A549 (cell line): ENCODE measurements around the gene TTYH3. TPM values are rescaled to one million over a fixed set of nuclear protein-coding genes. Genes with fewer than 3 reads are reported as not detected.

Experiments
- ATAC-seq, 2 experiments: fragments of 200-7000 bp in 1 of 2; fragments of >200 bp in 1 of 2; cut with Nextera tagmentation in 1 of 2; cut with Tn5 transposase in 1 of 2; 3 replicates each; pipeline versions ENCODE4 v1.8.0 to v1.9.1; 2018 to 2020; ENCODE audit warnings: mild to moderate bottlenecking in 1 of 2, moderate library complexity in 1 of 2
- CTCF ChIA-PET: fragments of 300-600 bp; sonication (Branson Sonifier 250); formaldehyde crosslinking; extraction: SDS; loops from one replicate; lab custom pipeline; 2021; ENCODE audit warnings: antibody characterized with exemption, inconsistent platforms; lab: Yijun Ruan, JAX
- POLR2A ChIA-PET: fragments of 350-600 bp; formaldehyde crosslinking; extraction: SDS; loops from one replicate; lab custom pipeline; 2021; ENCODE audit warnings: antibody characterized with exemption, inconsistent platforms; lab: Yijun Ruan, JAX
- DNase-seq, 2 experiments: peaks; one replicate each; pipeline versions ENCODE4 v3.0.0 to v3.0.0-alpha.2; 2011 to 2016; ENCODE audit warnings: low read depth in 1 of 2, low spot score in 1 of 2
- FAIRE-seq: peaks from 2 replicates; lab custom pipeline; 2011; peaks lifted over from hg19 to GRCh38; lab: Jason Lieb, UNC
- H3K27ac ChIP-seq, 2 experiments: fragments of >200 bp; sonication (Bioruptor Twin); formaldehyde crosslinking; 3 replicates each; pipeline ENCODE4 v1.5.1; 2016 to 2017
- H3K4me1 ChIP-seq: fragments of >200 bp; sonication (Bioruptor Twin); formaldehyde crosslinking; 3 replicates; pipeline ENCODE4 v1.6.1; 2016
- H3K4me2 ChIP-seq: fragments of >200 bp; sonication (Bioruptor Twin); formaldehyde crosslinking; 3 replicates; pipeline ENCODE4 v1.6.1; 2016
- H3K4me3 ChIP-seq: fragments of >200 bp; sonication (Bioruptor Twin); formaldehyde crosslinking; 3 replicates; pipeline ENCODE4 v1.5.1; 2016
- H3K9me3 ChIP-seq: fragments of >200 bp; sonication (Bioruptor Twin); formaldehyde crosslinking; 3 replicates; pipeline ENCODE4 v1.6.1; 2016
- CEBPB ChIP-seq, 2 experiments: fragments of >200 bp in 1 of 2; sonication (Bioruptor Twin) in 1 of 2; formaldehyde crosslinking in 1 of 2; IDR thresholded peaks; 2 replicates each; pipeline ENCODE4 v1.6.1; 2012 to 2016
- CHD4 ChIP-seq: fragments of 200-600 bp; sonication (generic); IDR thresholded peaks from 2 replicates; pipeline ENCODE4 v1.6.1; 2016; ENCODE audit warnings: antibody characterized with exemption, mild to moderate bottlenecking, borderline replicate concordance
- E2F6 ChIP-seq: IDR thresholded peaks from 2 replicates; pipeline ENCODE4 v1.6.1; 2012; ENCODE audit warnings: low read depth, borderline replicate concordance
- ELK1 ChIP-seq: fragments of 150-350 bp; IDR thresholded peaks from 2 replicates; pipeline ENCODE4 v1.6.1; 2014; ENCODE audit warnings: low read depth, mild to moderate bottlenecking, low read length
- EP300 ChIP-seq, 2 experiments: fragments of >200 bp; sonication (Bioruptor Twin); formaldehyde crosslinking; IDR thresholded peaks; 2 replicates in 1 of 2; 3 replicates in 1 of 2; pipeline ENCODE4 v1.6.1; 2016 to 2017
- ESRRA ChIP-seq: fragments of 150-350 bp; IDR thresholded peaks from 2 replicates; pipeline ENCODE4 v1.6.1; 2014; ENCODE audit warnings: mild to moderate bottlenecking, low read length, borderline replicate concordance
- FOSB ChIP-seq: fragments of 250-450 bp; sonication (Bioruptor Pico); IDR thresholded peaks from 2 replicates; pipeline ENCODE4 v1.5.0; 2020; ENCODE audit warnings: mild to moderate bottlenecking, moderate library complexity
- GATA3 ChIP-seq: IDR thresholded peaks from 2 replicates; pipeline ENCODE4 v1.6.1; 2012; ENCODE audit warnings: borderline replicate concordance
- HDAC2 ChIP-seq: fragments of 200-600 bp; sonication (generic); IDR thresholded peaks from 2 replicates; pipeline ENCODE4 v1.6.1; 2016
- HOXA7 ChIP-seq: fragments of 250-450 bp; sonication (Bioruptor Pico); IDR thresholded peaks from 2 replicates; pipeline ENCODE4 v1.5.0; 2020; ENCODE audit warnings: mild to moderate bottlenecking, moderate library complexity
- MAFK ChIP-seq: fragments of 450-650 bp; IDR thresholded peaks from 2 replicates; pipeline ENCODE4 v1.6.1; 2014; ENCODE audit not compliant: partially characterized antibody
- MAX ChIP-seq: IDR thresholded peaks from 2 replicates; pipeline ENCODE4 v1.6.1; 2012
- MAZ ChIP-seq: fragments of 150-350 bp; IDR thresholded peaks from 2 replicates; pipeline ENCODE4 v1.6.1; 2014; ENCODE audit warnings: antibody characterized with exemption, low read depth, low read length, borderline replicate concordance
- NR3C1 ChIP-seq: fragments of >200 bp; sonication (Bioruptor Twin); formaldehyde crosslinking; IDR thresholded peaks from 3 replicates; pipeline ENCODE4 v1.6.1; 2017
- POLR2A ChIP-seq: IDR thresholded peaks from 2 replicates; pipeline ENCODE4 v1.6.1; 2012; ENCODE audit warnings: mild to moderate bottlenecking, low read length
- RAD21 ChIP-seq, 2 experiments: fragments of >200 bp in 1 of 2; sonication (Bioruptor Twin) in 1 of 2; formaldehyde crosslinking in 1 of 2; IDR thresholded peaks in 1 of 2; conservative IDR thresholded peaks in 1 of 2; 2 replicates in 1 of 2; 3 replicates in 1 of 2; pipeline ENCODE4 v1.6.1; 2012 to 2018; ENCODE audit warnings: inconsistent platforms in 1 of 2
- RARB ChIP-seq: fragments of 250-450 bp; sonication (Bioruptor Pico); IDR thresholded peaks from 2 replicates; pipeline ENCODE4 v1.8.0; 2021; ENCODE audit warnings: mild to moderate bottlenecking, moderate library complexity
- RNF2 ChIP-seq: fragments of 200-600 bp; sonication (generic); IDR thresholded peaks from 2 replicates; pipeline ENCODE4 v1.6.1; 2016; ENCODE audit warnings: low read depth, mild to moderate bottlenecking, antibody characterized with exemption, moderate library complexity, borderline replicate concordance
- SMC3 ChIP-seq: fragments of >200 bp; sonication (Bioruptor Twin); formaldehyde crosslinking; IDR thresholded peaks from 3 replicates; pipeline ENCODE4 v1.6.1; 2018; ENCODE audit warnings: inconsistent platforms
- WGBS: methylation state at CpG from one replicate; pipeline ENCODE4 v1.1.6; 2017; ENCODE audit errors: missing lambda C conversion rate; 5-methylcytosine and 5-hydroxymethylcytosine counted together
- polyA plus RNA-seq, 4 experiments: library from polyadenylated mRNA; depleted of rRNA in 3 of 4; stranded (reverse); fragments of >200 nt; fragmentation: RNase III in 1 of 4; extraction: RNeasy Plus Mini Kit Qiagen cat#74134 plus additional on column Dnase treatment in 1 of 4; gene quantifications; 2 replicates in 3 of 4; 3 replicates in 1 of 4; pipeline ENCODE4 v1.2.3, GENCODE V29; 2011 to 2017
- TF ChIP-seq, protein P1 (sequence below): fragments of 450-650 bp; IDR thresholded peaks from 2 replicates; pipeline ENCODE4 v1.6.1; 2014; ENCODE audit warnings: antibody characterized with exemption
- TF ChIP-seq, protein P2 (sequence below): fragments of >200 bp; sonication (Bioruptor Twin); formaldehyde crosslinking; IDR thresholded peaks from 3 replicates; pipeline ENCODE4 v1.5.1; 2016
- TF ChIP-seq, protein P3 (sequence below): fragments of >200 bp; sonication (Bioruptor Twin); formaldehyde crosslinking; IDR thresholded peaks from 3 replicates; pipeline ENCODE4 v1.6.1; 2016
- TF ChIP-seq, protein P4 (sequence below): fragments of 250-450 bp; sonication (Bioruptor Pico); IDR thresholded peaks from 2 replicates; pipeline ENCODE4 v1.5.0; 2020; ENCODE audit warnings: low read depth, mild to moderate bottlenecking, moderate library complexity

The TTYH3 gene
- polyA plus RNA-seq, 2 of the 4 experiments (the other 2 are of a cell fraction), result 11.3 to 43.6 TPM

GRCh38 chr7:2708041-2708440, 76.3 kb downstream of the TTYH3 start:
- DNase-seq (no peak), FAIRE-seq (no peak), ATAC-seq (no peak)
- POLR2A ChIA-PET, result no interaction called here
- WGBS, result 84% methylated on average over 10 of the region's 10 CpGs
- CTCF ChIA-PET, result interaction anchor here (1.0 to 3.4 kb wide), 6 partner anchors 11 to 230 kb away, joined by 3 to 33 read pairs (median 16); no protein-coding TSS in a partner anchor
- Histone ChIP-seq H3K4me3 (no peak overlapping the region), H3K4me1 (no peaks in the 10 kb centered on the region), H3K27ac (no peak overlapping the region), H3K9me3 (no peaks in the 10 kb centered on the region), H3K4me2 (no peak overlapping the region)
- TF ChIP-seq, protein P1, sequence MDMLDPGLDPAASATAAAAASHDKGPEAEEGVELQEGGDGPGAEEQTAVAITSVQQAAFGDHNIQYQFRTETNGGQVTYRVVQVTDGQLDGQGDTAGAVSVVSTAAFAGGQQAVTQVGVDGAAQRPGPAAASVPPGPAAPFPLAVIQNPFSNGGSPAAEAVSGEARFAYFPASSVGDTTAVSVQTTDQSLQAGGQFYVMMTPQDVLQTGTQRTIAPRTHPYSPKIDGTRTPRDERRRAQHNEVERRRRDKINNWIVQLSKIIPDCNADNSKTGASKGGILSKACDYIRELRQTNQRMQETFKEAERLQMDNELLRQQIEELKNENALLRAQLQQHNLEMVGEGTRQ, result no peak
- TF ChIP-seq, protein P2, sequence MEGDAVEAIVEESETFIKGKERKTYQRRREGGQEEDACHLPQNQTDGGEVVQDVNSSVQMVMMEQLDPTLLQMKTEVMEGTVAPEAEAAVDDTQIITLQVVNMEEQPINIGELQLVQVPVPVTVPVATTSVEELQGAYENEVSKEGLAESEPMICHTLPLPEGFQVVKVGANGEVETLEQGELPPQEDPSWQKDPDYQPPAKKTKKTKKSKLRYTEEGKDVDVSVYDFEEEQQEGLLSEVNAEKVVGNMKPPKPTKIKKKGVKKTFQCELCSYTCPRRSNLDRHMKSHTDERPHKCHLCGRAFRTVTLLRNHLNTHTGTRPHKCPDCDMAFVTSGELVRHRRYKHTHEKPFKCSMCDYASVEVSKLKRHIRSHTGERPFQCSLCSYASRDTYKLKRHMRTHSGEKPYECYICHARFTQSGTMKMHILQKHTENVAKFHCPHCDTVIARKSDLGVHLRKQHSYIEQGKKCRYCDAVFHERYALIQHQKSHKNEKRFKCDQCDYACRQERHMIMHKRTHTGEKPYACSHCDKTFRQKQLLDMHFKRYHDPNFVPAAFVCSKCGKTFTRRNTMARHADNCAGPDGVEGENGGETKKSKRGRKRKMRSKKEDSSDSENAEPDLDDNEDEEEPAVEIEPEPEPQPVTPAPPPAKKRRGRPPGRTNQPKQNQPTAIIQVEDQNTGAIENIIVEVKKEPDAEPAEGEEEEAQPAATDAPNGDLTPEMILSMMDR, result no peak
- TF ChIP-seq CEBPB (IDR thresholded peaks at IDR 0.05) (no peak), MAX (no peak), CHD4 (no peak), MAZ (no peak), RARB (no peak), FOSB (CRISPR knock-in tag) (no peak), GATA3 (no peak), SMC3 (no peak)
- TF ChIP-seq, protein P3, sequence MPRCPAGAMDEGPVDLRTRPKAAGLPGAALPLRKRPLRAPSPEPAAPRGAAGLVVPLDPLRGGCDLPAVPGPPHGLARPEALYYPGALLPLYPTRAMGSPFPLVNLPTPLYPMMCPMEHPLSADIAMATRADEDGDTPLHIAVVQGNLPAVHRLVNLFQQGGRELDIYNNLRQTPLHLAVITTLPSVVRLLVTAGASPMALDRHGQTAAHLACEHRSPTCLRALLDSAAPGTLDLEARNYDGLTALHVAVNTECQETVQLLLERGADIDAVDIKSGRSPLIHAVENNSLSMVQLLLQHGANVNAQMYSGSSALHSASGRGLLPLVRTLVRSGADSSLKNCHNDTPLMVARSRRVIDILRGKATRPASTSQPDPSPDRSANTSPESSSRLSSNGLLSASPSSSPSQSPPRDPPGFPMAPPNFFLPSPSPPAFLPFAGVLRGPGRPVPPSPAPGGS, result no peak

- Histone ChIP-seq H3K27ac (no peak overlapping the region), H3K4me3 (no peak overlapping the region), H3K4me2 (no peak overlapping the region), H3K4me1 (no peaks in the 10 kb centered on the region), H3K9me3 (no peaks in the 10 kb centered on the region)
- 89% methylated on average over 17 of the region's 20 CpGs for WGBS
- ATAC-seq (no peak), FAIRE-seq (no peak), DNase-seq (no peak)
- ChIA-PET CTCF (interaction anchor here (0.8 to 6.7 kb wide), 30 partner anchors 10 to 774 kb away, joined by 3 to 36 read pairs (median 8); no protein-coding TSS in a partner anchor), POLR2A (no interaction called here)
- TF ChIP-seq HDAC2 (no peak), HOXA7 (CRISPR knock-in tag) (no peak), E2F6 (no peak)
These were observed 76.9 kb downstream of the TTYH3 start for GRCh38 chr7:2708547-2709310.

DNA sequence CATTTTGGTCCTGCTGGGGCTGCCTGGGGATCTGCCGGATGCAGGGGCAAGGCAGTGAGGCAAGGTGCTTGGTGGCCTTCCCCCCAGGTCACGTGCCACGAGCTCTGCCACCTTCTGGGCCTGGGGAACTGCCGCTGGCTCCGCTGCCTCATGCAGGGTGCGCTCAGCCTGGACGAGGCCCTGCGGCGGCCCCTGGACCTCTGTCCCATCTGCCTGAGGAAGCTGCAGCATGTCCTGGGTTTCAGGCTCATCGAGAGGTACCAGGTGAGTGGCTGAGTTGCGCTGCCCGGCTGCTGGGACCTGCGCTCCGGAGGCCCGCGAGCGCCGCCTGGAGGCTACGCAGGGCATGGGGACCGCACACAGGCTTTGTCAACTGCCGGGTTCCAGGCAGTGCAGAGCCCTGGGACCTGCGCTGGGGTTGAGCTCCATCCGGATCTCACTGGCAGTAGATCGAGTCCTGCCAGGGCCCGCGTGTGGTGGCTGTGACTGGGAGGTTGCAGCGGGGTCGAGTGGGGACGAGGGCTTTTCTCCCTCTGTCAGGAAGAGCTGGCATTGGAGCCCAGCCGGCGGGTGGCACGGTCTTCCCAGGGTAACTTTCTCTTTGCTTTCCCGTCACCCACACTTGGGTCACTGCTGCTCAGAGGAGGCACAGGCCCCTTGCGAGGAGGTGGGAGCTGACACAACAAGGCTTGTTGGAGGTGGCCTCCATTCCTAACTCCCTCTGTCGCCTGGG, 77.9 kb downstream of the TTYH3 start:
- no peaks in the 10 kb centered on the region for H3K4me1 ChIP-seq
- peak; percentile 73 to 74 for DNase-seq
- WGBS, result 52% methylated on average over 17 of the region's 35 CpGs
- H3K4me2 ChIP-seq, result peak overlapping the region; percentile 44
- no peak for FAIRE-seq
- peak; percentile 83 to 95 for ATAC-seq
- H3K9me3 ChIP-seq, result no peaks in the 10 kb centered on the region
- CTCF ChIA-PET, result interaction anchor here (0.6 to 6.7 kb wide), 50 partner anchors 8 to 1922 kb away, joined by 3 to 36 read pairs (median 4); no protein-coding TSS in a partner anchor
- 0 out of 6 replicates have a peak overlapping the region, but pooled peaks of 1 of the 2 experiments have one; percentile 3 for H3K27ac ChIP-seq
- POLR2A ChIA-PET, result interaction anchor here (0.5 kb wide), 1 partner anchor 177 kb away, joined by 7 read pairs; no protein-coding TSS in a partner anchor
- H3K4me3 ChIP-seq, result no peak overlapping the region
- TF ChIP-seq RNF2, result no peak
- no peak for TF ChIP-seq MAFK
- TF ChIP-seq SMC3, result peak; percentile 81
- TF ChIP-seq, protein P4, sequence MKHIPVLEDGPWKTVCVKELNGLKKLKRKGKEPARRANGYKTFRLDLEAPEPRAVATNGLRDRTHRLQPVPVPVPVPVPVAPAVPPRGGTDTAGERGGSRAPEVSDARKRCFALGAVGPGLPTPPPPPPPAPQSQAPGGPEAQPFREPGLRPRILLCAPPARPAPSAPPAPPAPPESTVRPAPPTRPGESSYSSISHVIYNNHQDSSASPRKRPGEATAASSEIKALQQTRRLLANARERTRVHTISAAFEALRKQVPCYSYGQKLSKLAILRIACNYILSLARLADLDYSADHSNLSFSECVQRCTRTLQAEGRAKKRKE, result no peak
- no peak for TF ChIP-seq ELK1
- peak; percentile 79 to 80 for TF ChIP-seq RAD21 (conservative IDR thresholded peaks at IDR 0.05 in 1 of 2, IDR thresholded peaks at IDR 0.05 in 1 of 2)
- TF ChIP-seq POLR2A, result no peak
- TF ChIP-seq NR3C1, result no peak
- TF ChIP-seq ESRRA, result no peak
- TF ChIP-seq FOSB (CRISPR knock-in tag), result no peak
- TF ChIP-seq EP300 (IDR thresholded peaks at IDR 0.05), result no peak
